Left cardiac atrium (tissue), 4 donors: ENCODE results near the gene SLC22A2. TPM values are rescaled to one million over a fixed set of nuclear protein-coding genes. Genes with fewer than 3 reads are reported as not detected.
"Not testable (repeated sequence)": the region's sequence is repeated elsewhere in the genome, so short reads cannot be mapped to it uniquely, and the experiment has no call there.

Experiments used
- ATAC-seq, 2 donors: fragments of 200-7000 bp; cut with Tn5 transposase; one replicate each; pipeline ENCODE4 v1.9.1; 2020; ENCODE audit warnings: mild to moderate bottlenecking in 2 of 2, moderate library complexity in 2 of 2
- DNase-seq: peaks from one replicate; pipeline ENCODE4 v3.0.0-alpha.2; 2020
- intact Hi-C, 2 donors: fragments of 100-400 bp; cut with DNase I; formaldehyde crosslinking; loops; one replicate each; pipeline versions ENCODE4 v1.14.1 to v1.15.1; 2022 to 2023
- long read RNA-seq: library from polyadenylated mRNA; unstranded; transcript quantifications from one replicate; pipeline ENCODE4 v2.0.0, GENCODE V29; 2021
- total RNA-seq, 2 donors: library from RNA; stranded (reverse); fragmentation: NEBNext Ultra II Directional; extraction: Animal tissue kit (Norgen Biotek cat#: 25700); gene quantifications; one replicate each; pipeline ENCODE4 v1.2.1, GENCODE V29; 2021
- donor health status: DM: no; HTN: yes; CAD: no.
- donor health status: DM: no; HTN: yes; CAD: no; lungs with severe emphysema.
- donor health status: DM: yes; HTN: yes; CAD: no.
- donor health status: Dilated cardiomyopathy.

The SLC22A2 gene
- total RNA-seq, result not detected
- long read RNA-seq, result 0 reads

- intact Hi-C loops, result no loop called here
Observed at GRCh38 chr6:160258346-160259142, at the start of gene SLC22A2. Gene SLC22A2 (minus strand): TSS chr6:160258821. CDS start chr6:160258757, 64 bp downstream.

GRCh38 chr6:160305926-160306713 is 47.5 kb upstream of the SLC22A2 start:
- intact Hi-C loops, result no loop called here
- DNase-seq (no peak), ATAC-seq (no peak)

More at GRCh38 chr6:160258346-160259142, at the start of gene SLC22A2:
- DNase-seq (no peak), ATAC-seq (no peak)

GRCh38 chr6:160303806-160304205 is 45.2 kb upstream of the SLC22A2 start:
- no peak for DNase-seq

GRCh38 chr6:160302431-160303082 is 43.9 kb upstream of the SLC22A2 start:
- intact Hi-C loops, ATAC-seq, DNase-seq: not testable (repeated sequence)

More at GRCh38 chr6:160303806-160304205, 45.2 kb upstream of the SLC22A2 start:
- ATAC-seq, result no peak
- intact Hi-C loops, result no loop called here

- intact Hi-C loops, result no loop called here
Observed at GRCh38 chr6:160301339-160301738, 42.7 kb upstream of the SLC22A2 start.

GRCh38 chr6:160300076-160300695 is 41.6 kb upstream of the SLC22A2 start:
- ATAC-seq, result no peak
- intact Hi-C loops, result no loop called here

More at GRCh38 chr6:160301339-160301738, 42.7 kb upstream of the SLC22A2 start:
- no peak for ATAC-seq
- DNase-seq, result no peak

GRCh38 chr6:160299559-160299958 is 40.9 kb upstream of the SLC22A2 start:
- no peak for DNase-seq
- intact Hi-C loops, result no loop called here
- ATAC-seq, result no peak

More at GRCh38 chr6:160300076-160300695, 41.6 kb upstream of the SLC22A2 start:
- DNase-seq, result no peak

- DNase-seq (no peak), ATAC-seq (no peak)
- intact Hi-C loops, result no loop called here
Observed at GRCh38 chr6:160298121-160298520, 39.5 kb upstream of the SLC22A2 start.

- ATAC-seq (no peak), DNase-seq (no peak)
- intact Hi-C loops, result no loop called here
Observed at GRCh38 chr6:160297310-160297709, 38.7 kb upstream of the SLC22A2 start.

GRCh38 chr6:160293844-160294243 is 35.2 kb upstream of the SLC22A2 start:
- intact Hi-C loops, result no loop called here
- no peak for DNase-seq
- no peak for ATAC-seq

GRCh38 chr6:160285541-160286105 is 27.0 kb upstream of the SLC22A2 start:
- intact Hi-C loops, result no loop called here
- ATAC-seq, result no peak
- DNase-seq, result no peak

GRCh38 chr6:160284575-160284974 is 26.0 kb upstream of the SLC22A2 start:
- intact Hi-C loops, result no loop called here
- DNase-seq, result no peak
- ATAC-seq, result no peak

GRCh38 chr6:160282444-160282843 is 23.8 kb upstream of the SLC22A2 start:
- DNase-seq (no peak), ATAC-seq (no peak)
- intact Hi-C loops, result no loop called here

- ATAC-seq (no peak), DNase-seq (no peak)
- intact Hi-C loops, result no loop called here
Observed at GRCh38 chr6:160279850-160280249, 21.2 kb upstream of the SLC22A2 start.

GRCh38 chr6:160278786-160279310 is 20.2 kb upstream of the SLC22A2 start:
- intact Hi-C loops, result no loop called here

GRCh38 chr6:160278311-160278710 is 19.7 kb upstream of the SLC22A2 start:
- ATAC-seq, result no peak
- no peak for DNase-seq
- intact Hi-C loops, result no loop called here

More at GRCh38 chr6:160278786-160279310, 20.2 kb upstream of the SLC22A2 start:
- ATAC-seq (no peak), DNase-seq (no peak)

GRCh38 chr6:160277546-160277945 is 18.9 kb upstream of the SLC22A2 start:
- DNase-seq (no peak), ATAC-seq (no peak)
- intact Hi-C loops, result no loop called here

GRCh38 chr6:160277144-160277543 is 18.5 kb upstream of the SLC22A2 start:
- no peak for DNase-seq
- no peak for ATAC-seq
- intact Hi-C loops, result no loop called here

GRCh38 chr6:160276126-160276525 is 17.5 kb upstream of the SLC22A2 start:
- DNase-seq, result no peak
- intact Hi-C loops, result no loop called here
- no peak for ATAC-seq
